ENCODE measurements around the gene TMC5.

TMC5 gene

DNA sequence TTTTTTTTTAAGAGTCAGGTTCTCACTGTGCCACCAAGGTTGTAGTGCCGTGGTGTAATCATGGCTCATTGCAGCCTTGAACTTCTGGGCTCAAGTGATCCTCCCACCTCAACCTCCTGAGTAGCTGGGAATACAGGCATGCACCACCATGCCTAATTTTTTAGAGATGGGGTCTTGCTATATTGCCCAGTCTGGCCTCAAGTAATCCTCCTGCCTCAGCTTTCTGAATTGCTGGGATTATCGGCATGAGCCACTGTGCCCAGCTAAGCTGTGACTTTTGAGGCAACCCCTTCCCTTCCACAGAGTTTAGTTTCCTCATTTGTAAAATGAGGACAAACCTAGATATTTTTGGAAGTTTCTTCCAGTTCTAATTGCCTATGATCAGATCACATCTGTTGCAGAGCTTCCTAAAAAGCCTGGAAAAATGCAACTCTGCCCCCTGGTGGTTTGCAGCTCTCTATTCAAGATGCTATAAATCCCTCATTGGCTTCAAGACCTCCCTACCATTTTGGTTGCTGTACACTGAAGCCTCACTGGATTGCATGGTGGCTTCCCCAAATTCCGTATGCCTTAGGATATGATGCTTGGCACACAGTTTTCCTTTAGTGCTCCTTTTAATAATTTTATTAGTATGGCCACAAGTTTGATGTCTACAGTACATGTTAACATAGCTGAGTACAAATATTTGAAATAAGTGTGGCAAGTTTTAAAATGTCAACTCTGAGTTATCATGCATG lies 84.9 kb downstream of the TMC5 start:
- TF ChIP-seq, protein P1, sequence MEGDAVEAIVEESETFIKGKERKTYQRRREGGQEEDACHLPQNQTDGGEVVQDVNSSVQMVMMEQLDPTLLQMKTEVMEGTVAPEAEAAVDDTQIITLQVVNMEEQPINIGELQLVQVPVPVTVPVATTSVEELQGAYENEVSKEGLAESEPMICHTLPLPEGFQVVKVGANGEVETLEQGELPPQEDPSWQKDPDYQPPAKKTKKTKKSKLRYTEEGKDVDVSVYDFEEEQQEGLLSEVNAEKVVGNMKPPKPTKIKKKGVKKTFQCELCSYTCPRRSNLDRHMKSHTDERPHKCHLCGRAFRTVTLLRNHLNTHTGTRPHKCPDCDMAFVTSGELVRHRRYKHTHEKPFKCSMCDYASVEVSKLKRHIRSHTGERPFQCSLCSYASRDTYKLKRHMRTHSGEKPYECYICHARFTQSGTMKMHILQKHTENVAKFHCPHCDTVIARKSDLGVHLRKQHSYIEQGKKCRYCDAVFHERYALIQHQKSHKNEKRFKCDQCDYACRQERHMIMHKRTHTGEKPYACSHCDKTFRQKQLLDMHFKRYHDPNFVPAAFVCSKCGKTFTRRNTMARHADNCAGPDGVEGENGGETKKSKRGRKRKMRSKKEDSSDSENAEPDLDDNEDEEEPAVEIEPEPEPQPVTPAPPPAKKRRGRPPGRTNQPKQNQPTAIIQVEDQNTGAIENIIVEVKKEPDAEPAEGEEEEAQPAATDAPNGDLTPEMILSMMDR (IDR thresholded peaks at IDR 0.05; ENCODE audit: control insufficient read depth, insufficient read depth, low read depth, low read length, missing control alignments): peak; percentile 75
- DNase-seq (ENCODE audit: low read depth): no peak
- H3K4me3 ChIP-seq (ENCODE audit: control insufficient read depth, low read depth, low read length): no peak overlapping the region

- DNase-seq (ENCODE audit: low read depth): no peak
- no peak overlapping the region for H3K4me3 ChIP-seq (ENCODE audit: control insufficient read depth, low read depth, low read length)
- TF ChIP-seq, protein P1 (IDR thresholded peaks at IDR 0.05; ENCODE audit: control insufficient read depth, insufficient read depth, low read depth, low read length, missing control alignments): no peak
Measured at GRCh38 chr16:19503461-19504075, 85.9 kb downstream of the TMC5 start.

GRCh38 chr16:19505600-19506303 lies 88.1 kb downstream of the TMC5 start:
- TF ChIP-seq, protein P1 (IDR thresholded peaks at IDR 0.05; ENCODE audit: control insufficient read depth, insufficient read depth, low read depth, low read length, missing control alignments): no peak
- DNase-seq (ENCODE audit: low read depth): no peak
- no peak overlapping the region for H3K4me3 ChIP-seq (ENCODE audit: control insufficient read depth, low read depth, low read length)

DNA sequence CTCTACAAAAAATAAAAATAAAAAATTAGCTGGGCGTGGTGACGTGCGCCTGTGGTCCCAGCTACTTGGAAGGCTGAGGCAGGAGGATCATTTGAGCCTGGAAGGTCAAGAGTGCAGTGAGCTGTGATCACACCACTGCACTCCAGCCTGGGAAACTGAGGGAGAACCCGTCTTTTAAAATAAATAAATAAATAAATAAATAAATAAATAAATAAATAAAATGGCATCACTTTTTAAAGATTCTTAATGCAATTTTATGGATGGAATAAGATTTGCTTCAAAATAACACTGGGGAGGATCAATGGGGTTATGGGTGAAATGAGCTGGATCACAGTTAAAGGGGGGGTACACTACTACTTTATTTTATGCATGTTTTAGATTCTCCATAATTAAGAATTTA lies 89.3 kb downstream of the TMC5 start:
- no peak overlapping the region for H3K4me3 ChIP-seq (ENCODE audit: control insufficient read depth, low read depth, low read length)
- TF ChIP-seq, protein P1 (IDR thresholded peaks at IDR 0.05; ENCODE audit: control insufficient read depth, insufficient read depth, low read depth, low read length, missing control alignments): no peak
- no peak for DNase-seq (ENCODE audit: low read depth)

- TF ChIP-seq, protein P1 (IDR thresholded peaks at IDR 0.05; ENCODE audit: control insufficient read depth, insufficient read depth, low read depth, low read length, missing control alignments): no peak
- no peak for DNase-seq (ENCODE audit: low read depth)
- H3K4me3 ChIP-seq (ENCODE audit: control insufficient read depth, low read depth, low read length): no peak overlapping the region
Measured at GRCh38 chr16:19507867-19508266, 90.2 kb downstream of the TMC5 start.

GRCh38 chr16:19512297-19512696 lies 94.6 kb downstream of the TMC5 start:
- no peak for DNase-seq (ENCODE audit: low read depth)
- H3K4me3 ChIP-seq (ENCODE audit: control insufficient read depth, low read depth, low read length): no peak overlapping the region
- TF ChIP-seq, protein P1 (IDR thresholded peaks at IDR 0.05; ENCODE audit: control insufficient read depth, insufficient read depth, low read depth, low read length, missing control alignments): no peak
